Endothelial cell of umbilical vein (primary cell): ENCODE results near the gene C2. TPM values are rescaled to one million over a fixed set of nuclear protein-coding genes. Genes with fewer than 3 reads are reported as not detected.

Experiments used
- BruUV-seq: library from RNA; stranded (reverse); fragments of 400-500 nt; replicated peaks from 2 replicates; lab custom pipeline; 2021; lab: Mats Ljungman, UMichigan
- CTCF ChIA-PET: fragments of 300-600, 350-600 bp; sonication (Branson Sonifier 250); formaldehyde crosslinking; loops from one replicate; lab custom pipeline; 2021; ENCODE audit warnings: antibody characterized with exemption, inconsistent platforms; lab: Charles Lee
- POLR2A ChIA-PET: fragments of 300-600, 350-600 bp; sonication (Branson Sonifier 250); formaldehyde crosslinking; loops from one replicate; lab custom pipeline; 2021; ENCODE audit warnings: antibody characterized with exemption, inconsistent platforms; lab: Charles Lee
- DNase-seq: peaks from one replicate; pipeline ENCODE4 v3.0.0-alpha.2; 2011; ENCODE audit warnings: low read depth, low spot score
- FAIRE-seq: peaks from 2 replicates; lab custom pipeline; 2011; peaks lifted over from hg19 to GRCh38; lab: Jason Lieb, UNC
- H2AFZ ChIP-seq: 2 replicates; pipeline ENCODE4 v1.6.0; 2012; ENCODE audit warnings: low read depth, low read length, control low read depth, inconsistent platforms
- H3K27ac ChIP-seq: 2 replicates; pipeline ENCODE4 v1.5.1; 2011; ENCODE audit warnings: low read depth, mild to moderate bottlenecking, control low read depth, low read length, moderate library complexity; ENCODE audit not compliant: insufficient read depth
- H3K27me3 ChIP-seq, 2 experiments: 2 replicates each; pipeline versions ENCODE4 v1.6.0 to v1.6.1; 2011; ENCODE audit warnings: low read length in 2 of 2, mixed read lengths in 1 of 2; ENCODE audit not compliant: control insufficient read depth in 2 of 2, insufficient read depth in 2 of 2
- H3K36me3 ChIP-seq, 2 experiments: 2 replicates in 1 of 2; 3 replicates in 1 of 2; pipeline ENCODE4 v1.5.1; 2011; ENCODE audit warnings: low read length in 2 of 2, mild to moderate bottlenecking in 1 of 2, moderate library complexity in 1 of 2; ENCODE audit not compliant: control insufficient read depth in 2 of 2, insufficient read depth in 2 of 2; ENCODE audit errors: extremely low read depth in 1 of 2
- H3K4me1 ChIP-seq: 3 replicates; pipeline ENCODE4 v1.5.1; 2011; ENCODE audit warnings: mild to moderate bottlenecking, low read length; ENCODE audit not compliant: control insufficient read depth, insufficient read depth; ENCODE audit errors: extremely low read depth
- H3K4me2 ChIP-seq: 2 replicates; pipeline ENCODE4 v1.6.1; 2011; ENCODE audit warnings: low read length, control low read depth, mixed read lengths; ENCODE audit not compliant: insufficient read depth
- H3K4me3 ChIP-seq, 3 experiments: fragments of 200-600 bp in 1 of 3; sonication (generic), shearing (Covaris generic) in 1 of 3; replicated peaks in 1 of 3; 2 replicates each; pipeline ENCODE4 v1.5.1; 2011 to 2016; ENCODE audit warnings: control low read depth in 3 of 3, low read length in 3 of 3, mild to moderate bottlenecking in 2 of 3, inconsistent platforms in 1 of 3, low read depth in 1 of 3, moderate library complexity in 1 of 3; ENCODE audit not compliant: insufficient read depth in 1 of 3
- H3K79me2 ChIP-seq: 2 replicates; pipeline ENCODE4 v1.6.0; 2012; ENCODE audit warnings: low read length, inconsistent platforms; ENCODE audit not compliant: control insufficient read depth, insufficient read depth
- H3K9ac ChIP-seq: replicated peaks from 2 replicates; pipeline ENCODE3; 2011; ENCODE audit warnings: low read length, control low read depth; ENCODE audit not compliant: insufficient read depth; ENCODE audit errors: extremely low read depth
- H3K9me1 ChIP-seq: replicated peaks from 3 replicates; pipeline ENCODE4 v1.6.0; 2011; ENCODE audit warnings: mild to moderate bottlenecking, low read length; ENCODE audit not compliant: control insufficient read depth, insufficient read depth; ENCODE audit errors: extremely low read depth
- H3K9me3 ChIP-seq: replicated peaks from 2 replicates; pipeline ENCODE4 v1.5.1; 2012; ENCODE audit warnings: low read length, inconsistent platforms; ENCODE audit not compliant: control insufficient read depth, insufficient read depth
- H4K20me1 ChIP-seq: replicated peaks from 2 replicates; pipeline ENCODE3; 2011; ENCODE audit warnings: mild to moderate bottlenecking, low read length; ENCODE audit not compliant: control insufficient read depth, insufficient read depth; ENCODE audit errors: extremely low read depth
- CTCF ChIP-seq, 2 donors: IDR thresholded peaks; 1 replicate in 1 of 2; 2 replicates in 1 of 2; pipeline ENCODE4 v1.5.1; 2011; ENCODE audit warnings: low read length in 2 of 2, mild to moderate bottlenecking in 2 of 2, moderate library complexity in 2 of 2, control low read depth in 1 of 2, inconsistent platforms in 1 of 2, low read depth in 1 of 2; ENCODE audit not compliant: insufficient read depth in 1 of 2; ENCODE audit errors: extremely low read depth in 1 of 2
- EZH2 ChIP-seq: IDR thresholded peaks from 2 replicates; pipeline ENCODE4 v1.6.1; 2012; ENCODE audit warnings: borderline replicate concordance, low read depth, mild to moderate bottlenecking, moderate library complexity, low read length, inconsistent platforms; ENCODE audit not compliant: severe bottlenecking
- FOS ChIP-seq: IDR thresholded peaks from 2 replicates; pipeline ENCODE4 v1.6.1; 2011; ENCODE audit warnings: mild to moderate bottlenecking, low read length, moderate library complexity, borderline replicate concordance; ENCODE audit not compliant: insufficient read depth
- GATA2 ChIP-seq: IDR thresholded peaks from 2 replicates; pipeline ENCODE4 v1.7.0; 2011; ENCODE audit warnings: low read depth, mild to moderate bottlenecking, moderate library complexity, mixed read lengths, low read length; ENCODE audit not compliant: insufficient read length, insufficient read depth
- JUN ChIP-seq: IDR thresholded peaks from 2 replicates; pipeline ENCODE4 v1.6.1; 2011; ENCODE audit warnings: borderline replicate concordance, low read depth; ENCODE audit not compliant: insufficient read length, insufficient read depth
- MAX ChIP-seq: IDR thresholded peaks from 2 replicates; pipeline ENCODE4 v1.6.1; 2011; ENCODE audit not compliant: insufficient read depth, insufficient read length
- MYC ChIP-seq: IDR thresholded peaks from one replicate; pipeline ENCODE4 v1.6.1; 2011; ENCODE audit warnings: mild to moderate bottlenecking, low read depth, low read length
- POLR2A ChIP-seq: IDR thresholded peaks from 2 replicates; pipeline ENCODE4 v1.6.1; 2012; ENCODE audit warnings: low read depth, mild to moderate bottlenecking, control low read depth, low read length
- POLR2AphosphoS5 ChIP-seq: IDR thresholded peaks from 2 replicates; pipeline ENCODE4 v1.6.1; 2012; ENCODE audit warnings: low read depth, mild to moderate bottlenecking, control low read depth, low read length, moderate library complexity; ENCODE audit not compliant: insufficient read depth
- dilution Hi-C: fragments of 300-500 bp; cut with MboI; formaldehyde crosslinking; loops from one replicate; pipeline ENCODE4 v1.15.0; 2019; ENCODE audit warnings: low sequenced_read_pairs; ENCODE audit not compliant: extremely low pct_ligation_motif_present
- intact Hi-C: fragments of 100-400 bp; cut with micrococcal nuclease; formaldehyde crosslinking; loops from one replicate; pipeline ENCODE4 v1.10.0; 2022
- polyA plus RNA-seq, 4 experiments: library from polyadenylated mRNA; depleted of rRNA in 3 of 4; stranded (reverse) in 3 of 4; unstranded in 1 of 4; fragments of >200 nt; gene quantifications; 2 replicates each; pipeline versions ENCODE4 v1.2.1 to v1.2.3, GENCODE V29; 2011 to 2012; ENCODE audit warnings: missing spikeins in 1 of 4
- total RNA-seq: library from RNA; stranded (reverse); gene quantifications from 2 replicates; pipeline ENCODE4 v1.2.3, GENCODE V29; 2021

The C2 gene
- total and polyA plus RNA-seq, 2 donors (not counting 3 experiments of a cell fraction or from before 2014, with no cell fraction given) = 0.60 TPM; not detected in 1

- H3K4me3 ChIP-seq = no peak overlapping the region
- DNase-seq (no peak), FAIRE-seq (no peak)
- no peaks in the 10 kb centered on the region for H3K9me1 ChIP-seq
- no peak overlapping the region for H3K27ac ChIP-seq
- BruUV-seq = no TSS peak
- peaks cover 11% of the 10 kb centered on the region in 2 experiments for H3K36me3 ChIP-seq
- POLR2A ChIA-PET = no interaction called here
- peaks cover 3% of the 10 kb centered on the region for H3K4me1 ChIP-seq
- dilution Hi-C loops = no loop called here
- H2AFZ ChIP-seq = no peak overlapping the region
- H3K9ac ChIP-seq = no peak overlapping the region
- H3K9me3 ChIP-seq = no peaks in the 10 kb centered on the region
- H3K4me2 ChIP-seq = no peak overlapping the region
- peaks cover 0 to 6% of the 10 kb centered on the region in 2 experiments for H3K27me3 ChIP-seq
- no peaks in the 10 kb centered on the region for H4K20me1 ChIP-seq
- no peaks in the 10 kb centered on the region for H3K79me2 ChIP-seq
- TF ChIP-seq MAX (no peak), GATA2 (no peak), EZH2 (no peak), MYC (no peak), POLR2A (no peak), POLR2AphosphoS5 (no peak), FOS (no peak), JUN (no peak), CTCF (IDR thresholded peaks at IDR 0.05; ENCODE audit: extremely low read depth in 1 of 2, insufficient read depth in 1 of 2, low read depth in 1 of 2, low read length in 2 of 2) (no peak)
- intact Hi-C loops = no loop called here
- CTCF ChIA-PET = no interaction called here
Observed at GRCh38 chr6:31947864-31948263, 20.3 kb downstream of the C2 start.
